Activated CD4-positive, alpha-beta T cell treated with anti-CD3 and anti-CD28 coated beads, Interleukin-2, amount 10 ng/mL, durations not matched to agents 7 days and 5 days (primary cell): Measurements from ENCODE around the gene KPTN. TPM values are rescaled to one million over a fixed set of nuclear protein-coding genes. Genes with fewer than 3 reads are reported as not detected.

Experiments used
- CTCF ChIA-PET: fragments of 350-600 bp; sonication (Branson Sonifier 250); formaldehyde crosslinking; loops from one replicate; lab custom pipeline; 2021; ENCODE audit warnings: antibody characterized with exemption; lab: Charles Lee
- POLR2A ChIA-PET: fragments of 350-600 bp; sonication (Branson Sonifier 250); formaldehyde crosslinking; loops from one replicate; lab custom pipeline; 2021; ENCODE audit warnings: antibody characterized with exemption; lab: Charles Lee
- DNase-seq: peaks from one replicate; pipeline ENCODE4 v3.0.0-alpha.2; 2020
- H3K27ac Mint-ChIP-seq: one replicate; pipeline ENCODE4 v1.8.0; 2021; ENCODE audit warnings: mild to moderate bottlenecking, moderate library complexity, mixed read lengths
- H3K27me3 Mint-ChIP-seq: one replicate; pipeline ENCODE4 v1.8.0; 2021; ENCODE audit warnings: mixed read lengths
- H3K36me3 Mint-ChIP-seq: one replicate; pipeline ENCODE4 v1.8.0; 2021; ENCODE audit warnings: low read depth, mixed read lengths
- H3K4me1 Mint-ChIP-seq: one replicate; pipeline ENCODE4 v1.8.0; 2021; ENCODE audit warnings: mixed read lengths
- H3K4me3 Mint-ChIP-seq: one replicate; pipeline ENCODE4 v1.8.0; 2021; ENCODE audit warnings: mild to moderate bottlenecking, moderate library complexity, mixed read lengths
- H3K9me3 Mint-ChIP-seq: one replicate; pipeline ENCODE4 v1.8.0; 2021; ENCODE audit warnings: mixed read lengths
- total RNA-seq, 2 experiments: library from RNA; stranded (reverse); gene quantifications; one replicate each; pipeline ENCODE4 v1.2.3, GENCODE V29; 2021

KPTN gene
- total RNA-seq = 10 to 100 TPM; 12.5 to 14.1 TPM

DNA sequence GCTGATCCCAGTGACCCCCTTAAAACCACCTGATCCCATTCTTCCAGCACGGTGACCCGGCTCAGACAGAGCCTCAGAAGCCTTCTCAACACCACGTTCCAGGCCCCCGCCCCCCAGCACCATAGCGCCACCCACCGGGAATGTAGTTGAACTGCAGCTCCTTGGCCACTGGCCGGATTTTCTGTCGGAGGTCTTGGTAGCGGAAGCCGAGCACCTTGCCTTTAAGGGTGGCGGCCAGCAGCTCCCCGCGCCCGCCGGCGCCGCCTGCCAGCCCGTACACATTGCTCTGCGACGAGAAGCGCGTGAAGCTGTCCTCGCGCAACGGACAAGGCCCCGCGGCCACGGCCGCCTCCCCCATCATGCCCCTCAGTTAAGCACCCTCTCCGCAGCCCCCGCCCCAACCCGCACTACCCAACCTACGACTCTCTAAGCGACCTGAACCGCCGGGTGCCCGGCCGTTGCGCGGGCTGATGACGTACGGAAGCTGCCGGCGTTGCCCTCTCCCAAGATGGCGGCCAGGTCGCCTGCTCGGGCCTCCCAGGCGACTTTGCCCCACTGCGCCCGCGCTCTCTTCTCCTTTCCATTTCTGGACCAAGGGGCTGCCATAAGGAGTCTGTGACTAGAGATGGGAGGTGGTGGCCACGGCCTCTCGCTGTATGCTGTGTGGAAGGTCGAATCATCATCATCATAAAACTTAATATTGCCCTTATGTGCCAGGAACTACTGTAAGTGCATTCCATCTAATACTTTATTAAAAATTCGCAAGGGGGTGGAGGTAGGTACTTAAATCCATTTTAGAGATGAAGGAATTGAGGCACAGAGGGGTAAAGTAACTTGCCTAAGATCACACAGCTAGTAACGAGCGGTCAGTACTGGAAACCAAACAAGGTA lies at the start of gene KPTN:
TSS of gene KPTN (minus strand) at position 420 of the 891 bp plus-strand sequence. CDS start at position 361, 59 bp downstream.
- POLR2A ChIA-PET = interaction anchor here (0.6 to 0.8 kb wide), 3 partner anchors 116 to 370 kb away, joined by 3 to 4 read pairs (median 3); no protein-coding TSS in a partner anchor
- CTCF ChIA-PET = interaction anchor here (0.6 to 2.4 kb wide), 39 partner anchors 8 to 1363 kb away, joined by 3 to 24 read pairs (median 4); partner anchors contain the start of genes C5AR1, DHX34, EHD2 and INAFM1
- Mint-ChIP-seq H3K4me1 (peaks cover 46% of the 10 kb centered on the region), H3K4me3 (peak within 1 kb of the TSS; percentile 98), H3K27ac (peak within 1 kb of the TSS; percentile 97), H3K9me3 (no peaks in the 10 kb centered on the region), H3K27me3 (no peaks in the 10 kb centered on the region), H3K36me3 (peaks cover 17% of the 10 kb centered on the region)
- peak; percentile 89 for DNase-seq

- no peak overlapping the region for H3K4me3 Mint-ChIP-seq
- ChIA-PET CTCF (interaction anchor here (0.7 to 3.3 kb wide), 5 partner anchors 11 to 24 kb away, joined by 3 to 17 read pairs (median 4); no protein-coding TSS in a partner anchor), POLR2A (no interaction called here)
- no peak overlapping the region for H3K27ac Mint-ChIP-seq
- H3K4me1 Mint-ChIP-seq = no peaks in the 10 kb centered on the region
- no peak for DNase-seq
- peaks cover 5% of the 10 kb centered on the region for H3K27me3 Mint-ChIP-seq
- no peaks in the 10 kb centered on the region for H3K36me3 Mint-ChIP-seq
- H3K9me3 Mint-ChIP-seq = no peaks in the 10 kb centered on the region
These were observed 47.8 kb upstream of the KPTN start for GRCh38 chr19:47531640-47532387.

DNA sequence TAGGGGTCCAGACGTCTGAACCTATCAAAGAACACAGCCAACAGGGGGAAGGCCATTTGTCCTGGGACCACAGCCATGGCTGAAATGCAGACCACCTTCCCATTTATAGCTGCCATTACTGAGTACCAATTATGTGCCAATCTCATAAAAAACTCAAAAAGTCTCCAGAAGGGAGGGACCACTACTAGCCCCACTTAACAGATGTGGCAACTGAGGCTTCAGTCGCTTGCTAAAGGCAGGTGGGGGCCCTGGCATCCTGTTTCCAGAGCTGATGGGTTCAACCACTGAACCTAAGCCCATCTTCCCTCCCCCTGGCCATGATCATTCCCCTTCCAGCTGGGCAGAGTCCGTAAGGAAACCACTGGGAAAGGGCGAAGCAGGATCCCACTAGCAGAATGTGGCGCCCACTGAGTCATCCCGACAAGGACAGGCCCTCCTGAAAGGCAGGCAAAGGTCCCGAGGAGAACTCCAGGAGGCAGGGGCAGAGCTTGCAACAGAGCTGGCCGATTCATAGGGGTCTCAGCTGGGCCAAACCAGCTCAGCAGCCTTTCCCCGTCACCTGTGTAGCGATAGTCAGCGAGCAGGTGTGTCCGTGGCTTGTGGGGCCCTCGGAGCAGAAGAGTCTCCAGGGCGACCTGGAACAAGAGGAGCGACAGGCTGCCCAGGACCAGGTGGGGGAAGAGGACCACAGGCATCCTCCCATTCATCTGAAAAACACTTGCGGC lies 45.2 kb upstream of the KPTN start:
- Mint-ChIP-seq H3K36me3 (no peaks in the 10 kb centered on the region), H3K9me3 (no peaks in the 10 kb centered on the region), H3K4me1 (no peaks in the 10 kb centered on the region), H3K4me3 (no peak overlapping the region), H3K27ac (no peak overlapping the region), H3K27me3 (peaks cover 7% of the 10 kb centered on the region)
- DNase-seq = no peak
- ChIA-PET CTCF (interaction anchor here (0.6 to 3.3 kb wide), 5 partner anchors 9 to 710 kb away, joined by 3 to 17 read pairs (median 4); partner anchors contain the start of genes EHD2 and NAPA), POLR2A (interaction anchor here (0.6 kb wide), 1 partner anchor 45 kb away, joined by 9 read pairs; no protein-coding TSS in a partner anchor)

DNA sequence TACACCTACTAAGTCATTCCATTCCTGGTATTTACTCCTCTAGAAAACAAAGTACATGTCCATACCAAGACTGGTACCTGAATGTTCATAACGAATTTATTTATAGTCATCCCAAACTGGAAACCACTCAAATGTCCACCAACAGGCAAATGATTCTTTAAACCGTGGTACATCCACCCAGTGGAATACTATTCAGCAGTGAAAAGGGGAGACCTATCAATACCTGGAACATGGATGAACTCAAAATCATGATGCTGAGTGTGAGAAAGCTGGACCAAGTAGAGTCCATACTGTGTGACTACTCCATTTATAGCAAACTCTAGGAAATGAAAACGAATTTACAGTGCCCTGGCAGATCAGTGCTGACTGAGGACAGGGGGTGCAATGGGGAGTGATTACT lies 42.8 kb upstream of the KPTN start:
- H3K36me3 Mint-ChIP-seq = no peaks in the 10 kb centered on the region
- H3K27ac Mint-ChIP-seq = no peak overlapping the region
- POLR2A ChIA-PET = no interaction called here
- H3K27me3 Mint-ChIP-seq = peaks cover 10% of the 10 kb centered on the region
- H3K9me3 Mint-ChIP-seq = no peaks in the 10 kb centered on the region
- CTCF ChIA-PET = no interaction called here
- no peak overlapping the region for H3K4me3 Mint-ChIP-seq
- no peak for DNase-seq
- peaks cover 10% of the 10 kb centered on the region for H3K4me1 Mint-ChIP-seq

DNA sequence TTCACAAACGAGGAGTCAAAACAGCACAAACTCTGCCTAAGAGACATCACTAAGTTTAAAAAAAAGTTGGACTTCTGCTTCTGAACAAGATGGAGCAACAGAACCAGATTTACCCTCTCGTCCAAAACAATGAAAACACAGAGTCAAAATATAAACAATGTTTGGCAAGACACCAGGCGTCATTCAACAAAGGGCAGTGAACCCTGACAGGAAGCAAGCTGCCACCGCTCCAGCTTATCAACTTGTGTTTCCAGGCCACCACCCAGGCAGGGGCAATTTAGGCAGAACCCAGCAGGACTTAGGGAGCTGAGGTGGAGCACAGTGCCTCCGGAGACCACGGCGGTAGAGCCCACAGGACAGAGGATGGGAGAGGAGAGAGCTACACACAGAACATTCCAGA lies 39.5 kb upstream of the KPTN start:
- H3K27me3 Mint-ChIP-seq = peaks cover 14% of the 10 kb centered on the region
- DNase-seq = no peak
- H3K4me3 Mint-ChIP-seq = no peak overlapping the region
- ChIA-PET CTCF (interaction anchor here (1.1 to 3.3 kb wide), 4 partner anchors 8 to 175 kb away, joined by 3 to 26 read pairs (median 7); partner anchors contain the start of genes DHX34, KPTN and NAPA), POLR2A (no interaction called here)
- peaks cover 35% of the 10 kb centered on the region for H3K4me1 Mint-ChIP-seq
- no peaks in the 10 kb centered on the region for H3K9me3 Mint-ChIP-seq
- H3K36me3 Mint-ChIP-seq = no peaks in the 10 kb centered on the region
- no peak overlapping the region for H3K27ac Mint-ChIP-seq

GRCh38 chr19:47521473-47522180 lies 37.6 kb upstream of the KPTN start:
- ChIA-PET POLR2A (no interaction called here), CTCF (interaction anchor here (1.0 to 3.5 kb wide), 8 partner anchors 8 to 179 kb away, joined by 3 to 17 read pairs (median 3); partner anchors contain the start of genes DHX34 and KPTN)
- H3K4me1 Mint-ChIP-seq = peaks cover 53% of the 10 kb centered on the region
- no peaks in the 10 kb centered on the region for H3K36me3 Mint-ChIP-seq
- no peak for DNase-seq
- no peak overlapping the region for H3K4me3 Mint-ChIP-seq
- H3K27me3 Mint-ChIP-seq = peaks cover 9% of the 10 kb centered on the region
- H3K9me3 Mint-ChIP-seq = no peaks in the 10 kb centered on the region
- peak overlapping the region; percentile 50 for H3K27ac Mint-ChIP-seq

DNA sequence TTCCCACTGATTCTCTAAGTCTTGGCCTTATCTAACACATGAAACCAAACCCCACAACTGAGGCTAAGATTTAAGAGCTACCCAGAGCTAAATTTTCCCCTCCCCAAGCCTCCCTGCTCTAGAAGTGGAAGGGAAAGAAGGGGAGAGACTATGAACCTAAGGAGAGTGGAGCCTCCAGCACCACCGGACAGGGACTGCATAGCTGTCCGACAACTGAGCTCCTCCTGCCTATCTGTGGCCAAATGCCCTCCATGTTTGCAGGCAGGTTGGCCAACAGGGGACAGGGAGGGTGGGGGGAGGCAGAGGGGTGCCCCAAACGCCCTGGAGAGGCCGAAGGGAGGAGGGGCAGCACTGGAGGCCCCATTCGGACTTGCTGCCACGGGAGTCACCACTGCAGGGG lies 36.8 kb upstream of the KPTN start:
- Mint-ChIP-seq H3K4me1 (peaks cover 61% of the 10 kb centered on the region), H3K27ac (no peak overlapping the region), H3K9me3 (no peaks in the 10 kb centered on the region), H3K36me3 (no peaks in the 10 kb centered on the region), H3K4me3 (no peak overlapping the region), H3K27me3 (peaks cover 9% of the 10 kb centered on the region)
- ChIA-PET POLR2A (no interaction called here), CTCF (interaction anchor here (1.0 to 3.5 kb wide), 5 partner anchors 9 to 179 kb away, joined by 3 to 17 read pairs (median 3); no protein-coding TSS in a partner anchor)
- no peak for DNase-seq

DNA sequence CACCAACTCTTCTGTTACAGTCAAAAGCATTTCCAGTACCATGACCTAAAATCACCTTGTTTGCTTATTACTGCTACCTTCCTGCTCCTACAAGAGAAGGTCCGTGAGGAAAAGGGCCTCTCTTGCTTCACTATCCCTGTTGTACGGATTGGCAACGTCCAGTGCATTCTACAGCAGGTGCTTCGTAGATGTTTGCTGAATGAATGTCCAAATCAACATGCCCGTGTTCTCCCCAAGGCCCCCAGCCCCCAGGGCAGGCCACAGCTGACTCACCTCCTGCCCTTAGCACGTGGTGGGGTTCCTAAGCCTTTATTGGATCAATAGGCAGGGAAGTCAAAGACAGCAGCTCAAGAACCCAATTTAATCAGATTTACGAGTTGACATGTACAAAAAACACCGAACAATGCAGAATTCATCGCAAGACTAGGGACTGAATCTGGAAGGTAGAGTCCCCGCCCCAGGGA lies 36.4 kb upstream of the KPTN start:
- ChIA-PET CTCF (interaction anchor here (1.1 to 3.5 kb wide), 4 partner anchors 10 to 25 kb away, joined by 3 to 17 read pairs (median 4); no protein-coding TSS in a partner anchor), POLR2A (no interaction called here)
- no peaks in the 10 kb centered on the region for H3K36me3 Mint-ChIP-seq
- no peak for DNase-seq
- H3K27ac Mint-ChIP-seq = no peak overlapping the region
- H3K9me3 Mint-ChIP-seq = no peaks in the 10 kb centered on the region
- peaks cover 9% of the 10 kb centered on the region for H3K27me3 Mint-ChIP-seq
- peaks cover 66% of the 10 kb centered on the region for H3K4me1 Mint-ChIP-seq
- H3K4me3 Mint-ChIP-seq = no peak overlapping the region

DNA sequence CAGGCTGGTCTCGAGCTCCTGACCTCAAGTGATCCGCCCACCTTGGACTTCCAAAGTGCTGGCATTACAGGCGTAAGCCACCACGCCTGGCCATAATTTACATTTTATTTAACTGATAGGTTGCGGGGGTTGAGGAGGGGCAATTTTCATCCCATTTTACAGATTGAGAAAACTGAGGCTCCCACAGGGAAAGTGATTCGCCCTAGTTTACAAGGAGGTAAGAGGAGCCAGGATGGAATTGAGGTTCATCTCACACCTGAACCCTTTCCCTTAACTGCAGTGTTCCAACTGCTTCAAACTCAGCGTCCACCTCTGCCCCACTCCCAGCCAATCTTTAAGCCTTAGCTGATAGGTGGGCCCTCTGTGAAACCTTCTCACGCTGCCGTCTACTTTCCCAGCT lies 34.8 kb upstream of the KPTN start:
- Mint-ChIP-seq H3K27ac (no peak overlapping the region), H3K27me3 (peaks cover 9% of the 10 kb centered on the region), H3K4me1 (peaks cover 73% of the 10 kb centered on the region), H3K4me3 (no peak overlapping the region), H3K36me3 (peaks cover 8% of the 10 kb centered on the region), H3K9me3 (no peaks in the 10 kb centered on the region)
- DNase-seq = no peak
- ChIA-PET POLR2A (no interaction called here), CTCF (interaction anchor here (0.6 to 3.5 kb wide), 3 partner anchors 11 to 63 kb away, joined by 3 to 17 read pairs (median 3); no protein-coding TSS in a partner anchor)

- H3K4me1 Mint-ChIP-seq = peaks cover 74% of the 10 kb centered on the region
- peaks cover 5% of the 10 kb centered on the region for H3K27me3 Mint-ChIP-seq
- H3K27ac Mint-ChIP-seq = peak overlapping the region; percentile 99
- ChIA-PET CTCF (interaction anchor here (0.6 to 0.9 kb wide), 2 partner anchors 33 to 63 kb away, joined by 3 read pairs; no protein-coding TSS in a partner anchor), POLR2A (no interaction called here)
- peaks cover 10% of the 10 kb centered on the region for H3K36me3 Mint-ChIP-seq
- H3K9me3 Mint-ChIP-seq = no peaks in the 10 kb centered on the region
- DNase-seq = peak; percentile 76
- H3K4me3 Mint-ChIP-seq = peak overlapping the region; percentile 51
These were observed 34.1 kb upstream of the KPTN start for GRCh38 chr19:47518139-47518538.
